NCI-H187 treated with DMSO at 0.1 percent for 48 hours (cell line): ENCODE measurements around the gene CREB5.

Experiments used
- DNase-seq: peaks from one replicate; lab custom pipeline; 2025; lab: John Stamatoyannopoulos, UW

Gene CREB5

DNA sequence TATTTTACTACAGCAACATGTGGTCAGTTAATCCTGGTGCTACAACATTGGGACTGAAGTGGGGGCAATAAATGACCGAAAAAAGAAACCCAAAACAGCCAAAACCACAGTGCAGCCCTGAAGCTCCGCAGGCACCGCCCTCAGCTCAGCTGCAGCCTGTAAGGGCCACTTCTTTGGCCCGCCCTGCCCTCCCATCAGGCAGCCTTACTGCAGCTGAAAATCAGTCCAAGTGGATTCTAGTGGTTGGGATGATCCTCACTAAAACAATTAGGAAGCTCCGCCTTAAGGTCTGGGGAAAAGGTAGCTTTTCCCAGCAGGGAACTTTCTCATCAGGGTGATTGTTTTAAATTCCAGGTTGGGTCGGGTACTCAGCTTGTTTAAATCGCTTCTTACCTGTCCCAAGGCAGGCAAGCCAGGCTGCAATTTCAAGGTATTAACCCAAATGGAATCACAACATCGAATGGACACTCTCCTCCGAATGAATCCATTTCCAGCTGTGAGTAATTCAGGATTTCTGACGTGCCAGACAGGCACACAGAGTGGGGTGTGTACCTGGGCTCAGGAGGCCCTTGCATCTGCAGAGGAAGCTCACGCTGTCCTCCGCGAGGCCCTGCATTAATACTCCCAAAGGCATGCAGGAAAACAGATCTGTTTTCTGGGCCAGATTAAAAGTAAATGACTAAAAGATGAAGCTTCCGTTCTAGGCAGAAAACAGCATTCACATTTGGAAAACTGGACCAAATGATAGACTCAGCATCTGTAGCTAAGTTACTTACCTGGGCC, 104.3 kb downstream of the CREB5 start:
- no peak for DNase-seq

DNA sequence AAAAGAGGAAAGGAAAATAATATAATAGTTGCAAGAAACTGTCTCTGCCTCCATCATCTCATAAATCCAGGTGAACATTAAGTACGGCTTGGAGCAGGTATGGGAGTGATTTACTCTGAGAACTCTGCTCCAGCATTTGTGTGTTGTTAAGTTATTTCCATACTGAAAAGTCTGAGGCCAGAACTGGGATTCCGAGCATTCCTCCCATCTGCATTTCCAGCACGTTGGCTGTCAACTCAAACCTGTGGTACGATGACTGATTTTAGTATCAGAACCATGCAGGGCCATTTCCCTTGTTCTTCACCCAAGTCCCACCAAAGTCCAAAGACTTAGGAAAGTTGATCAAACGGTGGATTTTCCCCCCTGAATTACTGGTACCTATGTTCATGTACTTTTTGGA, 104.9 kb downstream of the CREB5 start:
- no peak for DNase-seq

DNA sequence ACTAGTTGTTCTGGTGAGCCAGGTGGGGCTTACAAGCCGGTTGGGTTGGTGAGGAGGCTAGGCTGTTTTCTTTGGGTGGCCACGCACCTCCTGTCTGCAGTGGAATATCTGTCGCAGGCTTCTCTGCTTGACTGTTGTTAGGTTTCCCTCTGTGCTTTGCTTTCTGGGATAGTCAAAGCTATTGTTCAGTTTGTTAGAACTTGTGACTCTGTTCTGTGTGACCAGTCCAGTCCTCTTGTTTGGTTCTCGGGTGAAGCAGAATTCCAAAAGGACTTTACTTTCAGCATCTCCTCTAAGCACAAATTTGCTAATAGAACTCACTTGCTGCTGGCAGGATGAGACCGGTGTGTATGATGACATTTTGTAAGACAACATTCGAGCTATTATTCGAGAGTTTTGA, 105.3 kb downstream of the CREB5 start:
- no peak for DNase-seq

DNA sequence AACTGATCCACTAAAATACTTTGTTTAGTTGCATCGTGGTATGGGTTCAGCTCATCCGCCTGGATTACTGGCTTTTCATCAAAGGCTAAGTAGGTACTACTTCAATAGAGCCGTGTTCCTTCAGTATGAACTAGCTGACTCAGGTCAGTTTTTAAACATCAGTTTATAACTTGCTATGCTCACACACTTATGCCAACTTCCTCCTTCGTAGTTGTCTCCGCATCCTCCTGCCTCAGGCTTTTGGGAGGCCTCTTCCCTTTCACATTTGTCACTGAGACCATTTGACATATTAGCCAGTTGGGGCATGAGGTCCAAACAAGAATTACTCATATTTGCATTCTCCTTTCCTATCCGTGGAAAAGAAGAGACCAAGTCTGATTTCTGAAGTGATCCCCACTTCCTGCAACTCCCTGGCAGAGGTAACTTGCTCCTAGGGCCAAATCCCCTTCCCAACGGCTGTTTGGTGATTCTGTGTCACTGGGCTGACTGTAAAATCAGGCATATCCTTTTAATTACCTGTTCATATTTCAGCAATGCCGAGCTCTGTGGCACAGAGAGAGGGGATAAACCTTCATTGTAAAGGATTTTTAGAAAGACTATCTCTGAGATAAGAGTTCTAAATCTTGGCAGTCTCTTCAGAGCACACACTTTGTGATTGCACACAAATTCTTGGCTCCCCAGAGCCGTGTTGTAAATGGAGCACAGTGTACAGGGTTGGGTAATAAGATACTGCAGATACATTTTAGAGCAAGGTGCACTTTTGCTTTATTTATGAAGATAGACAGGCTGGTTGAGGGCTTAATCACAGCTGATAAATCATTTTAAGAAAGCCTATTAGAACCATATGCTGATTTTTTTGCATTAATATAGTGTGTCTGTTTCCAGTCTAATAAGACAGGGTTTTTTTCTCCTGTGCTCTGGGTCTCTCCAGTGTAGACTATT, 108.0 kb downstream of the CREB5 start:
- no peak for DNase-seq

DNA sequence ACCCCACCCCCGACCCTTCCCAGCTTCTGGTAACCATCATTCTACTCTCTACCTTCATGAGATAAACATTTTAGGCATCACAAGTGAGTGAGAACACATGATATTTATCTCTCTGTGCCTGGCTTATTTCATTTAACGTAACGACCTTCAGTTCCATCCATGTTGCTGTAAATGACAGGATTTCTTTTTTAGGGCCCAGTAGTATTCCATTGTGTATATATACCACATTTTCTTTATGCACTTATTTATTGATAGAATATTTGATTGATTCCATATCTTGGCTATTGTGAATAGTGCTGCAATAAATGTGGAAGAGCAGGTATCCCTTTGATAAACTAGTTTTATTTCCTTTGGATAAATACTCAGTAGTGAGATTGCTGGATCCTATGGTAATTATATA, 112.7 kb downstream of the CREB5 start:
- no peak for DNase-seq

DNA sequence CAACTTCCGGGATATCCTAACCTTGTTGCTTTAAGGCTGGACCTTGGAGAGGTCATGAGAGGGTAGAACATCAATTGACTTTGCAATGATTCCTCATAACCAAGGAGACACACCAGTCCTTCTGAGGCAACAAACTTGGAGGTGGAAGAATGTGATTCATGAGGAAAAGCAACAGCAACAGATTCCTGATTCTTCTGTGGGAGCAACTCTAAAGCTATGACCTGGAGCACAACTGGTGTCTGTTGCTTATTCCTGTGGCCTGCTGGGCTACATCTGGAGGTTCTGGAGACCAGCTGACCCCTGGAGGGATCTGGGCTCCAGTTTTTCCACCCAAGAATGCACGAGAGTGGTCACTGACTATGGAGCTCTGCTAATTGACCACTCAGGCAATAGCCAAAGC, 116.6 kb downstream of the CREB5 start:
- no peak for DNase-seq

DNA sequence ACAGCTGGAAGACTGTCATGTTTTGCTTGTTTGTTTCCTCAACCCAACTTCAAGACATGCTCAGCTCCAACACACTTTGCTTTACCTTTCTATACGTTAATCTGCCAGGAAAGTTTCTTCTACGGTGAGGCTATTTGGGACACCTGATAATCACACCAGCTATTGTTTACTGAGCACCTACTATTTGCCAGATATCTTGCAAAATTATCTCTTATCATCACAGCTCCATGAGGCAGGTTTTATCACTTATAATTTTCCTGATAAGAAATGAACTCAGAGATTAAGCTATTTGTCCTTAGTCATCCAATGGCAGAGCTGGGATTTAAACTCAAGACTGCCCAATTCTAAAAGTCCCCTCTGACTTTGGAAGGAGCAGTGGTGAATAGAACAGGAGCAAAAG, 117.4 kb downstream of the CREB5 start:
- DNase-seq, result no peak

DNA sequence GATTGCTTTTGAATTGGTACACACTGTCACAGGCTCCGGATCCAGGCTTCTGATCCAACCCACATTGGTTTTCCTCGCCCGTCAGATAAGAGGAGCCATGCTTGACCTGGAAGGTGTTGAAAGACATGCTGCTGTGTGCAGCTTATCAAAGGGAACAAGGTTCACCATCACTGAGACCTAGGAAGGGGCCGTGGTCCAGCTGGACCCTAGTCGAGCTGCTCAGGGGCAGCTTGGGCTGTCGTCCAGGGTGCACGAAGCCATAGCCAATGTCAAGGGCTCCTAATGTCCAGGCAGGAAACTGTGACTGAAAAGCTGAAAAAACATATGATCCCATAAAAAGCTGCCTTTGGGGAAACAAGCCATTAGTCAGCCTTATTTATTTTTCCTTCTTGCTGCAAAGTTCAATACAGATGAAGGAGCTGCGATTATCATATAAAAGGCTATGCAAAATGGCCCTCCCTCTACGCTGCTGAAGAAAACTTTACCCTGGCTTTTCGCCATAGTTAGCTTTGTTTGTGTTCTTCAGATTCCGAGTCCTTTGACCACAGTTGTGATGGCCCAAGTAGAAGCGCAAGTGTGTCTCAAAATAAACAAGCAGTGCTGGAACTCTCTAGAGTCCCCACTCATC, 118.0 kb downstream of the CREB5 start:
- no peak for DNase-seq

DNA sequence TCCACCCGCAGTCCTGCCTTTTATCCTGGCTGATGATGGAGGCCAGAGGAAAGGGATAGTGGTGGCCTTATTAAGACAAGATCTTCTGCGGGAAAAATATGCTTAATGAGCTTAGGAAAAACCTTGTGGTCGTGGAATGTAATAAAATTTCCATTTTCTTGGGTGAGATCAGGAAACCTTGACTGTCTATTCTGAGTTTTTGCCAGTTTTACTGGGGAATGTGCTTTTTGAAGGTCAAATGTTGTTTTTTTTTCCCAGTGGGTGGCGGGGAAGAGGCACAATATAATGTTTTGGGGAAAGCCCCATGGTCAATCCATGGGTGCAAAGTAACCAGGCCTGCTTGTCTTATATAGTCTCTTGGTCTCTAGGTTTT, 118.5 kb downstream of the CREB5 start:
- DNase-seq, result no peak

DNA sequence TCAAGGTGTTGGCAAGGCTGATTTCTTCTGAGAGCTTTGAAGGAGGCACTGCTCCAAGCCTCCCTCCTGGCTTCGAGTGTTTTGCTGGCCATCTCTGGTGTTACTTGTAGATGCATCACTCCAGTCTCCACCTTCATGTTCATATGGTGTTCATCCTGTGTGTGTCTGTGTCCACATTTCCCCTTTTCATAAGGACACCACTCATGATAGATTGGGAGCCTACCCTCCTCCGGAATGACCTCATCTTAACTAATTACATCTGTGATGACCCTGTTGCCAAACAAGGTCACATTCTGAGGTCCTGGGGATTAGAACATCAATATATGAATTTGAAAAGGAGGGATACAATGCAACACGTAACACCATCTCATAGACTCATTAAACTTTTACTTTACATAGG, 119.0 kb downstream of the CREB5 start:
- DNase-seq, result no peak

DNA sequence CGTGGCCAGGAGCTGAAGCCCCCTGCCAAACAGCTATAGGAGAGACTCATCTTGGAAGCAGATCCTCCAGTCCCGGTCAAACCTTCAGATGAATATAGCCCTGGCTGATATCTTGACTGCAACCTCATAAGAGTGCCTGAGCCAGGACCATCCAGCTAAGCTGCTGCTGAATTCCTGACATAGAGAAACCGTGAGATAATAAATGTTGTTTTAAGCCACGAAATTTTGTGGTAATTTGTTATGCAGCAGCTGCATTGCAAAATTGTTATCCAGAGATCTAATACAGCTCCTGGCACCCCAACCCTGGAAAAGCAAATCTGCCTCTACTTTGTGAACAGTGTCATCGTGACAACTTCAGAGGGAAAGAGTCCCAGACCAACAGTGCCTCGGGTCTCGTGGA, 119.9 kb downstream of the CREB5 start:
- no peak for DNase-seq

DNA sequence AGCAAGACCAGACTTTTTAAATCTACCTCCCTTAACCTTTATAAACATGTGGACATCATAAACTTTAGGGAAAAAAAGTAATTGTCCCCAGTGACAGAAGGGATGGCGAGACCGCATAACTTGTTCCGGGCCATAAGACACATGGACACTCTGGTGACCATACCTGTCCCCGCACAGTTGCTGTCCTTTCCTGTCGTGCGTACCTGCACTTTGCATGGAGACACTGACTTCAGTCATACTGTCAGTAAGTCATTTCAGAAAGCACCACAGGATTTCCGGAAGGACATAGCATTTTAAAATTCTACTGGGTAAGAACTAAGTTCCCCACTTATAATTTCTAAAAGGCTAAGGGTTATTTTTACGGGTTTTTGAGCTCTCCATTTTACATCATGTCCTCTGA, 120.9 kb downstream of the CREB5 start:
- no peak for DNase-seq

DNA sequence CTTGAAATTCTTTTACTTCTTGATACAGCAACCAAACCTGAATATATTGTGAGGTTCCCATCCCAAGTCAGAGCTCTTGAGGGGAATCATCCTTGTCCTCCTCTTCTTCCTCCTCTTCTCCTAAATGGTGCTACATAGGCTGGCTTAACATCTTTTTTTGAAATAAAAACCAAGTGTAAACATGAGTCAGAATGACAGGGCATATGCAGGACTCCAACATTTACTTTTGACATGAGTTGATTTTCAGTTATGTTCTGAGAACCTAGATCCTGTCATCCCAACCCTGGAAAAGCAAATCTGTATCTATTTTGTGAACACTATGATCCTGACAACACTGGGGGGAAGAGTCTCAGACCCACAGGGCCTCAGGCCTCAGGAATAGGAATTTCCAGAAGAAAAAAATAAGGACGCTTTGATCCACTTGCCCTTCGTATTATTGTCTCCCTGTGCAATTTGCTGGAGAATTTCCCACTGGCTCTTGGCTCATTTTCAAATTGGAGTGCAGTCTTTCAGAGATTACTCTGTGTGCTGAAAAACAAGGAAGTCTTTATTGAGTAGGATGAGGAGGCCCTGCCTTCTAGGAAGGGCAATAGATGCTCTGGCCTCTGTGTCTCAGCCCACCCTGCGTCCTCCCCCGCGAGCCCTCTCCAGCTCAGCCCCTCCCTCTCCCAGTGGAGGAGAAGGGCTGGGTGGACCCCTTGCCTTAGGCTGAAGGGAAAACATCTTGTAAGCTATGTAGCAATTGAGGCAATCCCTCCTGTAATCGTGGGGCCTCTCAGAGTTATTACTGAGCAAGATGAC, 121.6 kb downstream of the CREB5 start:
- no peak for DNase-seq

DNA sequence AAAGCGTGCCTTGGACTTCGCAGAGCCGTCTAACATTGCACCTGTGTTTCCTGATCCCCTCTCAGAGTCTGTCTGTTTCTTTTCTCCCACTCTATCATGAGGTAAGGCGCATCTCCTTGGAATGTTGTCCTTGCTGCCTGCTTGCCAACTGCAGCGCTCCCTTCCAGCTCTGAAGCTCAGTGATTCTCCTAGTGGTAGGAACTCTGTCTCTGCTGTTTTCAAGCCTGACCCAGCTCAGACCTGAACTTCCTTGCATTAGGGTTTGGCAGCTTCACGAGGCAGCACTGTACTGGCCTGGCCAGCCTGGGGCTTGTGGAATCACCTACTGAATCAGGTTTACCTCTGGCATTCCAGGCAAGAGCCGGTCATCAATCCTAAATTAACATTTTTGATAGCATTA, 123.9 kb downstream of the CREB5 start:
- DNase-seq, result no peak

DNA sequence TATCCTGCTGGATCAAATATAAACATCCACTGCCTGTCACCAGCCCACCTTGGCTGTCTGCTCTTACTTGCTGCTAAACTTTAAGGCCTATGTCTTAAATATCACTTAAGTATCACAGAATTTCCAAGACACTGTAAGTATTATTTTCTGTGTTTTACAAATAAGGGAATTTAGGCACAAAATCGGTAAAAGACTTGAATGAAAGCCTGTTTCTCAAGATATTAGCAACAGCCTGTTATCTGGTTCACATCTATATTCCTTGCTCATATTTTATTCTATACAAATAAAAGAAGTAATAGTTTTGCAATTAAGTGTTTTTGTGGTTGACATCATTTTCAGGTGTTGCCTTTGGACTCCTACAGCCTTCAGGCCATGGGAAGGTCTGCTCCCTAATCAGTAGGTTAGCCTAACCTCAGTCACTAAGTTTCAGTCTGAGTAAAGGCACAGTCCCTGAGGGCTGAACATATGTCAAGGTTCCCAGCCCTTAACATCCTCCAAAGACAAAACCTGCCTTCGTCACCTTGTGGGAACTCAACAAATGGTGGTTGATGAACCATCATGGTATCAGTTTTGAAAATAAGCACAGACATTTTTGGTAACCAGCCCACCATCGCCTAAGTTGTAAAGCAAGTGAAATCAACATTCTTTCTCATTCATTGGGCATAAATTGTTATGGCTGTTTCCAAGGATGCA, 127.1 kb downstream of the CREB5 start:
- DNase-seq, result no peak

DNA sequence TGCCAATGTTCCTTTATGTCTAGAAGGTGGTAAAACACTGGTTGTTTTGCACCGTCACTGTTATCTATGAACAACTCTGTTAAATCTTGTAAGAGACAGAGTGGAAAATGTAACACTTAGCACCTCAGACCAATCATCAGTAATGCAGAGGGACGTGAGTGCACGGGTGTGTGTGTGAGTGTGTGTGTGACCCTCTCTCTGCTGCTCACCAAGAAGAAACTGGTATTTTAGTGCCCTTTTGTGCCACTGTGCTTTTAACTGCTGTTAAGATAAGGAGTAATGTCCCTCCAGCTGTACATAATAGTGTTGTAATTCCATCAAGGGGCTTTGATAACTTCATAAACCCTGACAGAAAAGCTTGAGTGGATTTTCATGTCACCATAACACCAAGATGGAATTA, 130.1 kb downstream of the CREB5 start:
- no peak for DNase-seq

DNA sequence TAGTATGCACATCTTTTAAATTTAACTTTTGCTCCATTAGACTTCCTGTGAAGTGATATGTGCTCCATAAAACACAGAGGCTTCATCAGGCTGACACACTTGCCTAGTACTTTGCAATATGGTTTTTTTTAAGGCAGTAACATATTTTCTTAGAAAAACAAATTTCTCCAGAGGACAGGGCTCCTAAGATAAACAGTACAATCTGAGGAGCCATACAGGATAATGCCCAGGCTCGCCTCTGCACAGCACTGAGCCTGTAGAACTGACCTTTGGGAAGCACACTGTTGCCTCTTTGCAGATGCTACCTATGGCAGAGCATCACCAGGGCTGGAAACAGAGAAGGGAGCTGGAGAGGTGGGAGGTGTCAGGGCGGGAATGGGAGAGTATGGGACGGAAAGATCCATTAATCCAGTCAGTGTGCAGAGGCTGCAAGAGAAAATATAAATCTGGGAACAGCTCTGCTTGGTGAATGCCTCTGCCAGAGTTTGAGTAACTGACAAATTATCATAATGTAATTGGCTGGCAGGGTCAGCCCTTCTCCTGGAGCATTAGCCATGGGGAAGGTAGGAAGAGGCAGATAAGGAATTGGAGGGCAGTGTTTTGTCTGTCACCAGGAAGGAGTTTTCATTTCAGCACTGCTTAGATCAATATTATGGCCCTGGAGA, 132.3 kb downstream of the CREB5 start:
- DNase-seq, result no peak

DNA sequence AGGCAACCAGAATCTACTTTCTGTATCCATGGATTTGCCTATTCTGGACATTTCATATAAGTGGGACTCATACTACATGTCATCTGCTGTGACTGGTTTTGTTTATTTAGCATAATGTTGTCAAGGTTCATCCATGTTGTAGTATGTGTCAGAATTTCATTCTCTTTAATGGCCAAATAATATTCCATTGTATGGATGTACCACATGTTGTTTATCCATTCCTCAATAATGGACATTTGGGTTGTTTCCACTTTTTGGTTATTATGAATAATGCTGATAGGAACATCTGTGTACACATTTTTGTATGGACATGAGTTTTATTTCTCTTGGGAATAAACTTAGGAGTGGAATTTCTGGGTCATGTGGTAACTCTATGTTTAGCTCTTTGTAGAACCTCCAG, 133.7 kb downstream of the CREB5 start:
- DNase-seq, result no peak

DNA sequence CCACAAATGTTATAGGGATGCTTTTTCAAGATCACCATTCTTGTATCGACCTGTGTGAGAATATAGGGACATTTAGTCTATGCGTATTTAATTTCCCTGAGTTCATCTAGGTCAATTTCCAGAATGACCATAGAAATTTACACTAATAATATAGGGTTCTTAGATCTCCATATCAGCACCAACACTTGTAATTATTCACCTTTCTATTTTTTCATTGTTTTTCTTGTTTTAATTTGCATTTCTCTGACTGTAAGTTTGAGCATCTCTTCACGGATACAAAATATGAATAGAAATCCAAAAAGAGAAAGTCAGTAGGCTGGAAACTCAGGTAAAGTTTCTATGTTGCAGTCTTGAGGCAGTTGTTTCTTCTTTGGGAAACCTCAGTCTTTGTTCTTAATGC, 134.8 kb downstream of the CREB5 start:
- no peak for DNase-seq

DNA sequence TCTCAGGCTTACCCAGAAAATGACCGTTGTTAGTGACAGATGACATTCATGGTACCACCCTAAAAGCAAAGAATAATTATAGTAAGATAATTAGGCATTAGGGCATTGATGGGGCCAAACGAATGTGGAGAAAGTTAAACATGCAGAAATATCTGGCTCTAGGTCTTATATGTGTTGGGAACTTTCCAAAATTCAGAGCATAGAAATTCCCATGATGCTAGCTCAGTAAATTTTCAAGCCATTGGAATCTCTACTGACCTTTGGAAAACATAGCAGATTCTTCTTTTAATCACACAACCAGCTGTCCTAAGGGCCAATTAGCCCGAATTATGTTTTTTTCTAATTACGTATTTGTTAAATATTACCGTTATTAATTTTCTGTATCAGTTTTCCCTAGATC, 136.1 kb downstream of the CREB5 start:
- no peak for DNase-seq

DNA sequence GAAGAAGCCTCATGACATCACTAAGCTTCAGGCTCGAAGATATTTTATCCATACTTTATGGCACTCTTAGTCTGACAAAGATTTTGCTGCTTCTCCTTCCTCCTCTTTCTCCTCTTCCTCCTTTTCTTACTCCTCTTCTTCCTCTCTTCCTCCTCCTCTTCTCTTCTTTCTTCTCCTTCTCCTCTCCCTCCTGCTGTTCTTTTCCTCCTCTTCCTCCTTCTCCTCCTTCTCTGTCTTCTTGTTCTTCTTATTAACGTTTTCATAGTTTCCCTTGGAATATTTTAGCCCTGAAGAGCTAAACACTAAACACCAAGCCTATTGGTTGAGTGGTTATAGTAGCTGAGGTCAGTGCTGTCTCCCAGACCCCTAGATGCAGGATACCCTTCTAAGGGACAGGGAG, 137.7 kb downstream of the CREB5 start:
- no peak for DNase-seq
